ENCODE data around the gene G6PC1. TPM values are rescaled to one million over a fixed set of nuclear protein-coding genes. Genes with fewer than 3 reads are reported as not detected.
"Not testable (repeated sequence)": the region's sequence is repeated elsewhere in the genome, so short reads cannot be mapped to it uniquely, and the experiment has no call there.

The G6PC1 gene
- total RNA-seq, 1 donor from 2014 or later, result not detected

GRCh38 chr17:42894283-42895184, 6.1 kb upstream of the G6PC1 start:
- ATAC-seq (no peak), DNase-seq (ENCODE audit: missing footprints) (no peak)
- intact Hi-C loops (cut with DNase I), result no loop called here

GRCh38 chr17:42895185-42895555, 5.4 kb upstream of the G6PC1 start:
- DNase-seq (ENCODE audit: missing footprints) (peak; percentile 75), ATAC-seq (no peak)
- intact Hi-C loops (cut with DNase I), result no loop called here

- ATAC-seq (no peak), DNase-seq (ENCODE audit: missing footprints) (no peak)
- intact Hi-C loops (cut with DNase I), result no loop called here
These were observed 2.3 kb upstream of the G6PC1 start for GRCh38 chr17:42898147-42898811.

- DNase-seq (ENCODE audit: missing footprints); ATAC-seq; intact Hi-C loops (cut with DNase I): not testable (repeated sequence)
These were observed 618 bp upstream of the G6PC1 start for GRCh38 chr17:42899981-42900380.

- intact Hi-C loops (cut with DNase I), result no loop called here
These were observed 1.1 kb downstream of the G6PC1 start for GRCh38 chr17:42901535-42902229.

GRCh38 chr17:42904110-42904469, 3.5 kb downstream of the G6PC1 start:
- DNase-seq (ENCODE audit: missing footprints), result no peak
- ATAC-seq, result no peak
- intact Hi-C loops (cut with DNase I), result no loop called here

More at GRCh38 chr17:42901535-42902229, 1.1 kb downstream of the G6PC1 start:
- no peak for ATAC-seq
- DNase-seq (ENCODE audit: missing footprints), result no peak

- intact Hi-C loops (cut with DNase I), result no loop called here
- DNase-seq (ENCODE audit: missing footprints), result no peak
- no peak for ATAC-seq
These were observed 6.3 kb downstream of the G6PC1 start for GRCh38 chr17:42906772-42907446.

- intact Hi-C loops (cut with DNase I), result no loop called here
- ATAC-seq (no peak), DNase-seq (ENCODE audit: missing footprints) (no peak)
These were observed 8.5 kb downstream of the G6PC1 start for GRCh38 chr17:42908872-42909700.

- intact Hi-C loops (cut with DNase I), result no loop called here
- ATAC-seq (no peak), DNase-seq (ENCODE audit: missing footprints) (no peak)
These were observed 12.9 kb downstream of the G6PC1 start for GRCh38 chr17:42913522-42913921.

- ATAC-seq (no peak), DNase-seq (ENCODE audit: missing footprints) (no peak)
- intact Hi-C loops (cut with DNase I), result no loop called here
These were observed 13.5 kb downstream of the G6PC1 start for GRCh38 chr17:42913981-42914617.

- DNase-seq (ENCODE audit: missing footprints); intact Hi-C loops (cut with DNase I); ATAC-seq: not testable (repeated sequence)
These were observed 14.7 kb downstream of the G6PC1 start for GRCh38 chr17:42915288-42915687.

GRCh38 chr17:42916388-42917235, 16.0 kb downstream of the G6PC1 start:
- intact Hi-C loops (cut with DNase I); DNase-seq (ENCODE audit: missing footprints); ATAC-seq: not testable (repeated sequence)

GRCh38 chr17:42917236-42917603, 16.6 kb downstream of the G6PC1 start:
- ATAC-seq, result no peak
- DNase-seq (ENCODE audit: missing footprints), result no peak
- intact Hi-C loops (cut with DNase I), result no loop called here

- DNase-seq (ENCODE audit: missing footprints), result no peak
- no peak for ATAC-seq
- intact Hi-C loops (cut with DNase I), result no loop called here
These were observed 18.4 kb downstream of the G6PC1 start for GRCh38 chr17:42918902-42919521.

GRCh38 chr17:42919522-42920077, 19.0 kb downstream of the G6PC1 start:
- intact Hi-C loops (cut with DNase I); ATAC-seq; DNase-seq (ENCODE audit: missing footprints): not testable (repeated sequence)
